ENCODE results near the gene MAGI2. TPM values are rescaled to one million over a fixed set of nuclear protein-coding genes. Genes with fewer than 3 reads are reported as not detected.

Gene MAGI2
- total and polyA plus RNA-seq, 2 experiments from 2014 or later: 10.4 to 26.4 TPM

GRCh38 chr7:79281426-79281825, 172.0 kb downstream of the MAGI2 start (continued):
- TF ChIP-seq ZNF462 (CRISPR knock-in tag; IDR thresholded peaks at IDR 0.05) (no peak), STAT1 (IDR thresholded peaks at IDR 0.05; ENCODE audit: unreplicated experiment) (no peak), REST (IDR thresholded peaks at IDR 0.05; ENCODE audit: unreplicated experiment) (no peak), NANOG (IDR thresholded peaks at IDR 0.05; ENCODE audit: borderline replicate concordance) (no peak), POLR2AphosphoS5 (IDR thresholded peaks at IDR 0.05; ENCODE audit: low read depth) (no peak)

DNA sequence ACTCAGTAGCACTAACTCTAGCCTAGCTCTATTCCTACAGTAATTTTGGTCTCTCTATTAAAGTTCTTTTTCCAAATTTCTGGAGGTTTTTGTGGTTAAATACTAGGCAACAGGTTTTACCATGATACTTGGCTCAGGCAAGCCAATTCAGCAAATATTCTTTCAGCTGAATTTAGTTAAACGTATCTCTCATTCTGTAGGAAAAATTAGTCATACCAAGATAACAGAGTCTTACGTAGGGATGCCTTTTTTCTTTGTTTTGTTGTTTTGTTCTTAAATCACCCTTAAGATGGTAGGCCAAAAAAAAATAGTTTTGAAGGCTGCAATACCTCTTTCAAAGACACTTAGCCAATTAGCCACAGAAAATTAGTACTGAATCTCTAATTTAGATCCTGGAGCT, 180.5 kb downstream of the MAGI2 start:
- H3K4me2 ChIP-seq: no peak overlapping the region
- H3K36me3 Mint-ChIP-seq (ENCODE audit: low read depth): no peaks in the 10 kb centered on the region
- peaks cover 5% of the 10 kb centered on the region; the same call in 1 of the 3 replicates for H3K4me1 Mint-ChIP-seq
- no peaks in the 10 kb centered on the region for H3K27me3 Mint-ChIP-seq (ENCODE audit: insufficient read depth, low read depth, poor library complexity)
- H3F3A ChIP-seq (replicated peaks; ENCODE audit: low read depth): no peaks in the 10 kb centered on the region
- H3K4me1 ChIP-seq (ENCODE audit: insufficient read depth): no peaks in the 10 kb centered on the region
- no peak for DNase-seq (ENCODE audit: low spot score)
- H3K27ac ChIP-seq (ENCODE audit: low read depth): no peak overlapping the region
- no peak overlapping the region for H3K4me3 ChIP-seq
- H2AFZ ChIP-seq: no peak overlapping the region
- H4K20me1 ChIP-seq (replicated peaks; ENCODE audit: insufficient read depth): no peaks in the 10 kb centered on the region
- no peaks in the 10 kb centered on the region for H3K9me2 ChIP-seq (ENCODE audit: insufficient read depth)
- no peak for ATAC-seq
- no peaks in the 10 kb centered on the region for H3K27me3 ChIP-seq (ENCODE audit: insufficient read depth)
- no peaks in the 10 kb centered on the region for H3K36me3 ChIP-seq (ENCODE audit: insufficient read depth)
- H3K79me2 ChIP-seq (replicated peaks; ENCODE audit: insufficient read depth): no peaks in the 10 kb centered on the region
- H3K27ac Mint-ChIP-seq: no peak overlapping the region
- H3K9me3 Mint-ChIP-seq: no peaks in the 10 kb centered on the region
- no peak overlapping the region for H3K4me3 Mint-ChIP-seq
- TF ChIP-seq EZH2 (IDR thresholded peaks at IDR 0.05; ENCODE audit: low read depth, unreplicated experiment) (no peak), JUNB (IDR thresholded peaks at IDR 0.05; ENCODE audit: unreplicated experiment) (no peak), ZNF114 (CRISPR knock-in tag; IDR thresholded peaks at IDR 0.05) (no peak), ZNF331 (CRISPR knock-in tag; IDR thresholded peaks at IDR 0.05; ENCODE audit: low read depth) (no peak), NANOG (IDR thresholded peaks at IDR 0.05; ENCODE audit: borderline replicate concordance) (no peak)
